NOMO-1 (cell line): ENCODE data around the gene CYP4F22.
"Not testable (repeated sequence)": the region's sequence is repeated elsewhere in the genome, so short reads cannot be mapped to it uniquely, and the experiment has no call there.

Experiments
- DNase-seq, 2 experiments: peaks; one replicate each; lab custom pipeline; 2025; ENCODE audit not compliant: unreplicated experiment in 2 of 2; lab: John Stamatoyannopoulos, UW

The CYP4F22 gene

GRCh38 chr19:15564534-15565168 is 56.3 kb downstream of the CYP4F22 start:
- no peak for DNase-seq

GRCh38 chr19:15570420-15570819 is 62.1 kb downstream of the CYP4F22 start:
- no peak for DNase-seq

GRCh38 chr19:15575406-15575805 is 67.1 kb downstream of the CYP4F22 start:
- no peak for DNase-seq

GRCh38 chr19:15576526-15577156 is 68.3 kb downstream of the CYP4F22 start:
- DNase-seq: no peak

- no peak for DNase-seq
Observed at GRCh38 chr19:15577184-15577771, 69.0 kb downstream of the CYP4F22 start.

GRCh38 chr19:15583346-15583745 is 75.0 kb downstream of the CYP4F22 start:
- DNase-seq: no peak

- no peak for DNase-seq
Observed at GRCh38 chr19:15584095-15584494, 75.8 kb downstream of the CYP4F22 start.

- peak; percentile 76 to 80 for DNase-seq
Observed at GRCh38 chr19:15584541-15585115, 76.3 kb downstream of the CYP4F22 start.

GRCh38 chr19:15587663-15588062 is 79.3 kb downstream of the CYP4F22 start:
- DNase-seq: peak; percentile 89 to 97

- DNase-seq: peak in 1 of 2 experiments; percentile 4
Observed at GRCh38 chr19:15588265-15588664, 79.9 kb downstream of the CYP4F22 start.

- DNase-seq: no peak
Observed at GRCh38 chr19:15589760-15590451, 81.6 kb downstream of the CYP4F22 start.

- DNase-seq: no peak
Observed at GRCh38 chr19:15591796-15592195, 83.5 kb downstream of the CYP4F22 start.

GRCh38 chr19:15592506-15592905 is 84.2 kb downstream of the CYP4F22 start:
- DNase-seq: peak in 1 of 2 experiments; percentile 9

GRCh38 chr19:15593766-15594165 is 85.4 kb downstream of the CYP4F22 start:
- not testable (repeated sequence) for DNase-seq

GRCh38 chr19:15595069-15595468 is 86.7 kb downstream of the CYP4F22 start:
- peak; percentile 48 to 76 for DNase-seq
